SKM-1 treated with dmso at 0.1 percent for 144 hours (cell line): ENCODE results near the gene ABHD16A.
"Not testable (repeated sequence)": the region's sequence is repeated elsewhere in the genome, so short reads cannot be mapped to it uniquely, and the experiment has no call there.

Source experiments
- DNase-seq: peaks from one replicate; lab custom pipeline; 2025; ENCODE audit not compliant: unreplicated experiment; lab: John Stamatoyannopoulos, UW

The ABHD16A gene

DNA sequence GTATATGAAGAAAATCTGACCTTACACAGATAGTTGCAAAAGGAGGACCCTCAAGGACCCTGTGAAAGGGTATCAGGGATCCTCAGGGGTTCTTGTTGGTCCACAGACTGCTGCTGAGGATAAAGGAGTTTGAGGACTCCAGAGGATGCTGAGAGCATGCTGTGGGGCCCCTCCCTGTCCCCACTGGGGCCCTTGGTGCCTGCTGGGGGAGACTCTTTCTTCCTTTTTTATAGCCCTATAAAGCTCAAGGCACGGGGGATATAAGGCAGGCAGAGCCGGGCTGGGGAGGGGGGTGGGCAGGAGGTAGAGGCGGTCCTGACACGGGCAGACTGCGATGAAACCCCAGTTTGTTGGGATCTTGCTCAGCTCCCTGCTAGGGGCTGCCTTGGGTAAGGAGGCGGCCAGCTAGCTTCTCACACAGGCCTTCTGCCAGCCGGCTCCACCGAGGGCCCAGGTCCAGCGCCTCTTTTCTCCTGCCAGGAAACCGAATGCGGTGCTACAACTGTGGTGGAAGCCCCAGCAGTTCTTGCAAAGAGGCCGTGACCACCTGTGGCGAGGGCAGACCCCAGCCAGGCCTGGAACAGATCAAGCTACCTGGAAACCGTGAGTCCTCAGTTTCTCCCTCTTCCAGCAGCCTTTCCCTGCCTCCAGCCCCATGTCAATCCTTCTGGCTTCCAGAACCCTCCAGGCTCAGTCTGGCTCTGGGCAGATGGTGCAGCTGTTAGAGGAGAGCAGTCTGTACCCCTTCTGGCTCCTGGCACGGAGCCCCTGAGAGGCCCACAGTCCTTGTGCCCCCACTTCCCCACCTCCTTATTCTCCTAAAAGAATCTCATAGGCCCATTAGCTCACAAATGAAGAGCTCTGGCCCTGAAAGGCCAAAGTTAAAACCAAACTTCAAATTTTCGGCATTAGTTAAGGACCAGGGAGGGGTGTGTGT lies 12.2 kb upstream of the ABHD16A start, which contains the start of gene LY6G6D:
LY6G6D (plus strand) TSS at position 327 of the 937 bp plus-strand sequence; CDS start at position 335, 8 bp downstream.
- no peak for DNase-seq

DNA sequence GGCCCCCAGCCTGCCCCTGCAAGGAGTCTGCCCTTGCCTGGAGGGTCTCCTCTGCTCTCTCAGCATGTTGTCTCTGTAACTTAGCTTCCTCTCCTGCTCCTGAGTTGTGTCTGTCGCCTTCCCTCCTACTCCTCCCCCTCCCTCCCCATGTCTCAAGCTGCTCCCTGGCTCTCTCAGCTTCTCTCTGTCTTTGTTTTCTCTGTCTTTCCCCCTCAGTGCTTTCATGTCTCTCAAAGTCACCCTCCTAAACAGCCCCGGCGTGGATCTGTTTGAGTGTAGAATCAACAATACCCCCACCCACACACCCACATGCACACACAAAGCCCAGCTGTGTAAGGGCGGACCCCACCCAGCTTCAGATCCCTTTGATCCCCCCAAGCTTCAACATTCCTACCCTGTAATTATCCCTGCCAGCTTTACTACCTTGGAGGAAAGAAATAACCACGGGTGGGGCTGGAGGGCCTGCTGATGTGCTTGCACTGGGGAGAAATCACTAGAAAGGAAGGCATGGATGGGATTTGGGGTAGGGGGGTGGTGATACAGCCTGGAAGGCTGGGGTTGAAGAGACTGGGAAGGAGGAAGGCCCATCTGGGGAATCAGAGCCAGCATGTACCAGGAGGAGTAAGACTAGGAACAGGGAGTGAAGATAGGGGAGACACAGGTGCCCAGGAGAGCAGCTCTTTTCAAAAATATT lies 11.0 kb upstream of the ABHD16A start:
- DNase-seq: no peak

GRCh38 chr6:31713465-31713864 lies 10.3 kb upstream of the ABHD16A start:
- no peak for DNase-seq

- no peak for DNase-seq
These were observed 9.2 kb upstream of the ABHD16A start for GRCh38 chr6:31712296-31712695.

DNA sequence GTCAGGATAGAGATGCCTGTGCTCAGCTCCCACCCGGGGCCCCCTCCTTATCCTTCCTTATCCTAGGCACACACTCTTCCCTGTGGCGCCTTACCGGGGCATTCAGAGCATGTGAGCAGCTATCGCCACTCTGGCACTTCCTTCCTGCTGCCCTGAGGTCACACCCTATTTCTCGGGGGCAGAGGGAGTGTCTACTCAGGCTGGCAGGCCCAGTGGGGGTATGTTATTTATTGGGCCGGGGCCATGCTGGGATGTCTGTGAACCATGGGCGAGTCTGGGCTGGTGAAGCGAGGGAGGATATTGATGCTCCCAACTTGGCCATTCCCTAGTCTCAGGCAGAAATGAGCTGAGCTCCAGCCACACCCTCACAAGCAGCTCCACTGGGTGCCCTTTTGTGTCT lies 8.1 kb upstream of the ABHD16A start:
- DNase-seq: no peak

- no peak for DNase-seq
These were observed 7.5 kb upstream of the ABHD16A start for GRCh38 chr6:31710523-31711219.

GRCh38 chr6:31709157-31709556 lies 6.0 kb upstream of the ABHD16A start:
- DNase-seq: not testable (repeated sequence)

- DNase-seq: no peak
These were observed 5.1 kb upstream of the ABHD16A start for GRCh38 chr6:31708224-31708623.

GRCh38 chr6:31707701-31708100 lies 4.6 kb upstream of the ABHD16A start:
- DNase-seq: no peak

- DNase-seq: no peak
These were observed 3.5 kb upstream of the ABHD16A start, which contains the start of gene LY6G6F for GRCh38 chr6:31706599-31706998. LY6G6F (plus strand) TSS chr6:31706866; CDS start chr6:31706907, 41 bp downstream.

- DNase-seq: no peak
These were observed 2.8 kb upstream of the ABHD16A start for GRCh38 chr6:31705931-31706330.

DNA sequence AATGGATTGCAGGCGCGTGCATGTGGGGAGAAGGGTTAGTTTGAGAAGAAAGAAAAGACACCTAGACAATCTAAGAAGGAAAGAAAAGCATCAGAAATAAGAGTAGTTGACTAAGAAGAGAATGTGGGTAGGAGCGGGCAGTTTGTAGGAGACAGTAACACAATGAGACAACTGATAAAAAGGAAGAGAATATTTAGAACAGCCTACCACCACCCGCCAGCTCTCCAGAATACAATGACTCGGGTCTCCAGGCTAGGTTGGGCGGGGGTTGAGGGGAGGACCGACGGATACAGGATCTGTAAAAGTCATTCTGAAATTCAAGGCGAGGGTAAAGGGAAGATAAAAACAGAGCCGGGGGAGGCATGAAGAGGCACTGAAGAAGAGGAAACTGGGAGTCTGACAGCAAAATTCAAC lies 712 bp downstream of the ABHD16A start:
- DNase-seq: no peak

GRCh38 chr6:31701666-31702404 lies 1.3 kb downstream of the ABHD16A start:
- no peak for DNase-seq

- no peak for DNase-seq
These were observed 2.3 kb downstream of the ABHD16A start for GRCh38 chr6:31700740-31701401.

- no peak for DNase-seq
These were observed 5.6 kb downstream of the ABHD16A start for GRCh38 chr6:31697555-31697954.

- no peak for DNase-seq
These were observed 9.6 kb downstream of the ABHD16A start for GRCh38 chr6:31693535-31693934.

GRCh38 chr6:31692886-31693285 lies 10.2 kb downstream of the ABHD16A start:
- no peak for DNase-seq

GRCh38 chr6:31692353-31692752 lies 10.8 kb downstream of the ABHD16A start:
- no peak for DNase-seq

DNA sequence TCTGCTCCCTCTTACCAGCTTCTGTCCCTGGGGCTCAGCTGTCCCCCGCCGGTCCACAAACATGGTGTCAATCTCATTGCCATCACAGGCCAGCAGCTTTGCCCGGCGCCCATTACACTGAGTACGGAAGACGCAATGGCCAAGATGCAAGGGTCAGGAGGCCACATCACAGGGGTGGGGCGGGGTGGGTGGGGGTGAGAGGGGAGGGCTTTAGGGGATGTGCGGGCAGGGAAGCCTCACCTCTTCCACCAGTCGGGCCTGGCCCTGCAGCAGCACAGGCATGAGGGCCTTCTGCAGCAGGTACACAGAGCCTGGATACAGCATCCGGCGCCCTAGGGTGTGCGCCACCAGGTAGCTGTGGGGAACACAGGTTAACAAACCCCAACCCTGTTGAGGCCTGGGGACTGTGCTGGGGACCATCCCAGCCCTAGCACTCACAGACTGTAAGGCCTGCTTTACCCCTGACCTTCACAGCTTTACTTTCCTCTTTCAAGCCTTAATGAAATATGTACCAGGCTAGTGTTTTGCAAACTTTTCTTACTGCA lies 11.5 kb downstream of the ABHD16A start:
- DNase-seq: no peak

- no peak for DNase-seq
These were observed 12.1 kb downstream of the ABHD16A start for GRCh38 chr6:31691078-31691463.
